Colonic mucosa (tissue), 4 donors: ENCODE results near the gene DOC2B. TPM values are rescaled to one million over a fixed set of nuclear protein-coding genes. Genes with fewer than 3 reads are reported as not detected.
"Not testable (repeated sequence)": the region's sequence is repeated elsewhere in the genome, so short reads cannot be mapped to it uniquely, and the experiment has no call there.

ENCODE experiments used
- DNase-seq: peaks from one replicate; pipeline ENCODE4 v3.0.0-alpha.2; 2020
- H3K27ac ChIP-seq: fragments of 200-600 bp; one replicate; pipeline ENCODE4 v1.8.0; 2021
- H3K27me3 ChIP-seq: fragments of 200-600 bp; one replicate; pipeline ENCODE4 v1.8.0; 2021
- H3K36me3 ChIP-seq: fragments of 200-600 bp; one replicate; pipeline ENCODE4 v1.8.0; 2021
- H3K4me1 ChIP-seq: fragments of 200-600 bp; one replicate; pipeline ENCODE4 v1.8.0; 2021; ENCODE audit warnings: mild to moderate bottlenecking
- H3K4me3 ChIP-seq: fragments of 200-600 bp; one replicate; pipeline ENCODE4 v1.8.0; 2021
- H3K9ac ChIP-seq, 2 donors: one replicate each; pipeline ENCODE4 v1.7.0; 2013; ENCODE audit warnings: control low read depth in 2 of 2, low read depth in 2 of 2, low read length in 2 of 2
- H3K9me3 ChIP-seq: fragments of 200-600 bp; one replicate; pipeline ENCODE4 v1.8.0; 2021
- CTCF ChIP-seq: fragments of 200-600 bp; IDR thresholded peaks from one replicate; pipeline ENCODE4 v1.8.0; 2022; ENCODE audit warnings: antibody characterized with exemption, mild to moderate bottlenecking
- intact Hi-C: fragments of 100-400 bp; cut with DNase I; formaldehyde crosslinking; loops from one replicate; pipeline ENCODE4 v1.14.1; 2022
- total RNA-seq, 2 donors: library from RNA; stranded (reverse); fragmentation: NEBNext Ultra II Directional in 1 of 2; extraction: Animal tissue kit (Norgen Biotek cat#: 25700) in 1 of 2; gene quantifications; one replicate each; pipeline ENCODE4 v1.2.1, GENCODE V29; 2021
- donor health status: healthy.
- donor health status: DM: no; HTN: no; CAD: no.
- donor health status: DM: no; HTN: no; CAD: no.

The DOC2B gene
- total RNA-seq, 2 donors from 2014 or later = 1.3 to 4.4 TPM

- no peak for TF ChIP-seq CTCF
- Histone ChIP-seq H3K27ac (no peak overlapping the region), H3K36me3 (no peaks in the 10 kb centered on the region), H3K4me3 (no peak overlapping the region), H3K9me3 (no peaks in the 10 kb centered on the region), H3K27me3 (no peaks in the 10 kb centered on the region), H3K4me1 (no peaks in the 10 kb centered on the region), H3K9ac (no peak overlapping the region)
- no peak for DNase-seq
- intact Hi-C loops = no loop called here
Observed at GRCh38 chr17:222172-222571, 40.7 kb upstream of the DOC2B start.

- no peak overlapping the region for H3K4me3 ChIP-seq
- TF ChIP-seq CTCF = no peak
- intact Hi-C loops = no loop called here
Observed at GRCh38 chr17:219696-220095, 38.2 kb upstream of the DOC2B start.

GRCh38 chr17:218432-219110 lies 37.1 kb upstream of the DOC2B start:
- intact Hi-C loops = no loop called here
- no peak for DNase-seq
- Histone ChIP-seq H3K4me3 (no peak overlapping the region), H3K9me3 (no peaks in the 10 kb centered on the region), H3K4me1 (no peaks in the 10 kb centered on the region), H3K27ac (no peak overlapping the region), H3K27me3 (no peaks in the 10 kb centered on the region), H3K9ac (no peak overlapping the region), H3K36me3 (no peaks in the 10 kb centered on the region)
- TF ChIP-seq CTCF = no peak

More at GRCh38 chr17:219696-220095, 38.2 kb upstream of the DOC2B start:
- no peak overlapping the region for H3K27ac ChIP-seq
- H3K9me3 ChIP-seq = no peaks in the 10 kb centered on the region
- H3K36me3 ChIP-seq = no peaks in the 10 kb centered on the region
- no peak overlapping the region for H3K9ac ChIP-seq
- no peaks in the 10 kb centered on the region for H3K4me1 ChIP-seq
- H3K27me3 ChIP-seq = no peaks in the 10 kb centered on the region
- no peak for DNase-seq

GRCh38 chr17:216625-217024 lies 35.2 kb upstream of the DOC2B start:
- H3K9me3 ChIP-seq = no peaks in the 10 kb centered on the region
- H3K4me1 ChIP-seq = no peaks in the 10 kb centered on the region
- intact Hi-C loops = no loop called here
- H3K27ac ChIP-seq = no peak overlapping the region
- no peak for DNase-seq
- no peaks in the 10 kb centered on the region for H3K36me3 ChIP-seq
- no peak for TF ChIP-seq CTCF
- H3K9ac ChIP-seq = no peak overlapping the region
- H3K4me3 ChIP-seq = no peak overlapping the region
- no peaks in the 10 kb centered on the region for H3K27me3 ChIP-seq

- H3K4me3 ChIP-seq, H3K36me3 ChIP-seq, DNase-seq, H3K9me3 ChIP-seq, H3K4me1 ChIP-seq, intact Hi-C loops, H3K27me3 ChIP-seq, H3K27ac ChIP-seq: not testable (repeated sequence)
- peak overlapping the region; percentile 34 to 78 for H3K9ac ChIP-seq
Observed at GRCh38 chr17:215563-216478, 34.4 kb upstream of the DOC2B start.
